HCT116 (cell line): ENCODE measurements around the gene AMDHD1. TPM values are rescaled to one million over a fixed set of nuclear protein-coding genes. Genes with fewer than 3 reads are reported as not detected.

Source experiments
- ATAC-seq: fragments of 200-7000 bp; cut with Tn5 transposase; 2 replicates; pipeline ENCODE4 v1.9.1; 2020; ENCODE audit warnings: mild to moderate bottlenecking, moderate library complexity
- BruUV-seq: library from RNA; stranded (reverse); fragments of 400-500 nt; replicated peaks from 2 replicates; lab custom pipeline; 2021; lab: Mats Ljungman, UMichigan
- CTCF ChIA-PET: fragments of 300-600 bp; sonication (Branson Sonifier 250); formaldehyde crosslinking; loops from one replicate; lab custom pipeline; 2021; ENCODE audit warnings: antibody characterized with exemption; lab: Charles Lee
- POLR2A ChIA-PET: fragments of 300-600, 350-600 bp; sonication (Branson Sonifier 250); formaldehyde crosslinking; loops from one replicate; lab custom pipeline; 2021; ENCODE audit warnings: antibody characterized with exemption; lab: Charles Lee
- RAD21 ChIA-PET, 2 experiments: fragments of 300-600 bp; sonication (Branson Sonifier 250); formaldehyde crosslinking; loops; one replicate each; lab custom pipeline; 2023; ENCODE audit warnings: low total read pairs in 2 of 2; ENCODE audit not compliant: uncharacterized antibody in 2 of 2, unreplicated experiment in 2 of 2, low non-redundant PET in 1 of 2; lab: Charles Lee
- DNase-seq: peaks from one replicate; pipeline ENCODE4 v3.0.0-alpha.2; 2010; ENCODE audit warnings: low read depth, low spot score
- H2AFZ ChIP-seq: fragments of 200-600 bp; shearing (Covaris generic), sonication (generic); 2 replicates; pipeline ENCODE4 v1.6.1; 2017; ENCODE audit warnings: low read depth, mixed run types, mixed read lengths, antibody characterized with exemption, low read length; ENCODE audit not compliant: poor library complexity, severe bottlenecking
- H3K27ac ChIP-seq: 2 replicates; pipeline ENCODE4 v1.5.1; 2012; ENCODE audit warnings: low read depth, low read length
- H3K27me3 ChIP-seq: fragments of 200-600 bp; sonication (generic); 2 replicates; pipeline ENCODE4 v1.6.1; 2016; ENCODE audit warnings: mixed run types, low read length, mixed read lengths; ENCODE audit not compliant: insufficient read depth
- H3K36me3 ChIP-seq, 2 experiments: fragments of 200-500 bp in 1 of 2; fragments of 200-600 bp in 1 of 2; sonication (Bioruptor generic) in 1 of 2; sonication (generic) in 1 of 2; 2 replicates each; pipeline versions ENCODE4 v1.5.1 to v1.6.1; 2014 to 2016; ENCODE audit warnings: low read length in 2 of 2, inconsistent platforms in 1 of 2, mixed read lengths in 1 of 2, mixed run types in 1 of 2; ENCODE audit not compliant: insufficient read depth in 2 of 2, control insufficient read depth in 1 of 2
- H3K4me1 ChIP-seq, 2 experiments: fragments of 200-600 bp in 1 of 2; sonication (generic) in 1 of 2; 2 replicates each; pipeline versions ENCODE4 v1.5.1 to v1.6.1; 2012 to 2017; ENCODE audit warnings: low read length in 2 of 2, inconsistent platforms in 1 of 2, mild to moderate bottlenecking in 1 of 2, mixed read lengths in 1 of 2, mixed run types in 1 of 2, moderate library complexity in 1 of 2; ENCODE audit not compliant: insufficient read depth in 2 of 2, control insufficient read depth in 1 of 2
- H3K4me2 ChIP-seq: fragments of 200-600 bp; sonication (generic); 2 replicates; pipeline ENCODE4 v1.6.1; 2017; ENCODE audit warnings: mixed run types, low read length, mixed read lengths
- H3K4me3 ChIP-seq, 2 experiments: fragments of 200-600 bp in 1 of 2; sonication (generic) in 1 of 2; replicated peaks in 1 of 2; 2 replicates each; pipeline ENCODE4 v1.5.1; 2011 to 2016; ENCODE audit warnings: low read length in 2 of 2, control low read depth in 1 of 2, low read depth in 1 of 2, mild to moderate bottlenecking in 1 of 2, mixed read lengths in 1 of 2, mixed run types in 1 of 2
- H3K79me2 ChIP-seq: fragments of 200-600 bp; sonication (generic); 2 replicates; pipeline ENCODE4 v1.6.1; 2017; ENCODE audit warnings: mild to moderate bottlenecking, mixed run types, low read length, moderate library complexity, mixed read lengths; ENCODE audit not compliant: insufficient read depth
- H3K9ac ChIP-seq: fragments of 200-600 bp; sonication (generic); 2 replicates; pipeline ENCODE4 v1.6.1; 2016; ENCODE audit warnings: low read length, mixed read lengths
- H3K9me2 ChIP-seq: fragments of 200-600 bp; sonication (generic), shearing (Covaris generic); 2 replicates; pipeline ENCODE4 v1.6.1; 2017; ENCODE audit warnings: mixed run types, mild to moderate bottlenecking, moderate library complexity; ENCODE audit not compliant: insufficient read depth
- H3K9me3 ChIP-seq, 2 experiments: fragments of 200-500 bp in 1 of 2; fragments of 200-600 bp in 1 of 2; sonication (Bioruptor generic) in 1 of 2; sonication (generic) in 1 of 2; 2 replicates each; pipeline ENCODE4 v1.6.1; 2014 to 2017; ENCODE audit warnings: low read length in 2 of 2, mixed read lengths in 2 of 2, inconsistent platforms in 1 of 2, low read depth in 1 of 2, mild to moderate bottlenecking in 1 of 2, mixed run types in 1 of 2, moderate library complexity in 1 of 2; ENCODE audit not compliant: control insufficient read depth in 1 of 2, insufficient read depth in 1 of 2
- H4K20me1 ChIP-seq: fragments of 200-600 bp; sonication (generic), shearing (Covaris generic); 2 replicates; pipeline ENCODE4 v1.6.1; 2017; ENCODE audit warnings: mixed run types, mild to moderate bottlenecking, moderate library complexity; ENCODE audit not compliant: insufficient read depth
- CEBPB ChIP-seq: IDR thresholded peaks from 2 replicates; pipeline ENCODE4 v1.6.1; 2012; ENCODE audit warnings: low read depth
- CTCF ChIP-seq, 3 experiments: fragments of 200-600 bp in 1 of 3; sonication (generic) in 1 of 3; IDR thresholded peaks in 2 of 3; conservative IDR thresholded peaks in 1 of 3; 2 replicates each; pipeline ENCODE4 v1.5.1; 2012 to 2017; ENCODE audit warnings: low read depth in 2 of 3, low read length in 2 of 3, antibody characterized with exemption in 1 of 3, borderline replicate concordance in 1 of 3, control low read depth in 1 of 3, mild to moderate bottlenecking in 1 of 3, mixed read lengths in 1 of 3, mixed run types in 1 of 3, moderate library complexity in 1 of 3; ENCODE audit not compliant: insufficient read depth in 1 of 3
- EGR1 ChIP-seq: IDR thresholded peaks from 2 replicates; pipeline ENCODE4 v1.6.1; 2012; ENCODE audit warnings: low read depth
- ELF1 ChIP-seq: IDR thresholded peaks from 2 replicates; pipeline ENCODE4 v1.6.1; 2012; ENCODE audit warnings: low read depth, borderline replicate concordance
- EZH2 ChIP-seq: fragments of 200-600 bp; sonication (generic); IDR thresholded peaks from 2 replicates; pipeline ENCODE4 v1.6.1; 2017; ENCODE audit warnings: antibody characterized with exemption, mixed run types
- EZH2phosphoT487 ChIP-seq: fragments of 200-600 bp; IDR thresholded peaks from 2 replicates; pipeline ENCODE4 v1.6.1; 2018; ENCODE audit warnings: antibody characterized with exemption, borderline replicate concordance
- FOSL1 ChIP-seq: IDR thresholded peaks from 2 replicates; pipeline ENCODE4 v1.6.1; 2012; ENCODE audit warnings: low read depth
- POLR2A ChIP-seq: IDR thresholded peaks from 2 replicates; pipeline ENCODE4 v1.7.0; 2011; ENCODE audit warnings: borderline replicate concordance; ENCODE audit not compliant: insufficient read depth, insufficient read length; ENCODE audit errors: extremely low read depth
- POLR2AphosphoS5 ChIP-seq: IDR thresholded peaks from 2 replicates; pipeline ENCODE4 v1.6.1; 2011; ENCODE audit warnings: mild to moderate bottlenecking, low read depth, low read length, moderate library complexity
- RAD21 ChIP-seq: IDR thresholded peaks from 2 replicates; pipeline ENCODE4 v1.6.1; 2012; ENCODE audit warnings: low read depth, mild to moderate bottlenecking
- REST ChIP-seq: IDR thresholded peaks from 2 replicates; pipeline ENCODE4 v1.6.1; 2012; ENCODE audit warnings: low read depth
- SIN3A ChIP-seq: IDR thresholded peaks from 2 replicates; pipeline ENCODE4 v1.6.1; 2012; ENCODE audit warnings: low read depth
- SRF ChIP-seq: IDR thresholded peaks from 2 replicates; pipeline ENCODE4 v1.6.1; 2012; ENCODE audit warnings: low read depth
- TCF7L2 ChIP-seq: IDR thresholded peaks from 2 replicates; pipeline ENCODE4 v1.7.0; 2011; ENCODE audit warnings: borderline replicate concordance, inconsistent platforms; ENCODE audit not compliant: insufficient read depth, insufficient read length; ENCODE audit errors: extremely low read depth
- YY1 ChIP-seq: IDR thresholded peaks from 2 replicates; pipeline ENCODE4 v1.6.1; 2011; ENCODE audit warnings: low read length, low read depth, moderate library complexity, mild to moderate bottlenecking; ENCODE audit not compliant: insufficient replicate concordance; ENCODE audit errors: extremely low read depth
- ZFX ChIP-seq: fragments of 450-650 bp; IDR thresholded peaks from 2 replicates; pipeline ENCODE4 v1.6.1; 2017
- intact Hi-C: fragments of 100-400 bp; cut with micrococcal nuclease; formaldehyde crosslinking; loops from 2 replicates; pipeline ENCODE4 v1.10.0; 2022
- total RNA-seq: library from RNA; stranded (reverse); gene quantifications from one replicate; pipeline ENCODE4 v1.2.1, GENCODE V29; 2021; ENCODE audit not compliant: unreplicated experiment
- TF ChIP-seq, protein P1 (sequence below): IDR thresholded peaks from 2 replicates; pipeline ENCODE4 v1.6.1; 2012
- TF ChIP-seq, protein P2 (sequence below): IDR thresholded peaks from 2 replicates; pipeline ENCODE4 v1.6.1; 2011; ENCODE audit warnings: mild to moderate bottlenecking, low read length, moderate library complexity; ENCODE audit not compliant: insufficient replicate concordance; ENCODE audit errors: extremely low read depth
- TF ChIP-seq, protein P3 (sequence below): IDR thresholded peaks from 2 replicates; pipeline ENCODE4 v1.6.1; 2012

The AMDHD1 gene
- total RNA-seq, 1 experiment from 2014 or later: 3.0 TPM

GRCh38 chr12:95966287-95966870, 23.2 kb downstream of the AMDHD1 start:
- BruUV-seq: no TSS peak
- TF ChIP-seq CEBPB (no peak), TCF7L2 (no peak), FOSL1 (no peak), EGR1 (no peak), REST (no peak), YY1 (no peak), POLR2A (no peak), ELF1 (no peak), ZFX (no peak), EZH2phosphoT487 (no peak), POLR2AphosphoS5 (no peak), RAD21 (no peak), SRF (no peak), EZH2 (no peak), SIN3A (no peak), CTCF (IDR thresholded peaks at IDR 0.05 in 2 of 3, conservative IDR thresholded peaks at IDR 0.05 in 1 of 3; ENCODE audit: borderline replicate concordance in 1 of 3, insufficient read depth in 1 of 3, low read depth in 2 of 3, low read length in 2 of 3) (no peak)
- TF ChIP-seq, protein P1, sequence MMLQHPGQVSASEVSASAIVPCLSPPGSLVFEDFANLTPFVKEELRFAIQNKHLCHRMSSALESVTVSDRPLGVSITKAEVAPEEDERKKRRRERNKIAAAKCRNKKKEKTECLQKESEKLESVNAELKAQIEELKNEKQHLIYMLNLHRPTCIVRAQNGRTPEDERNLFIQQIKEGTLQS: no peak
- TF ChIP-seq, protein P2, sequence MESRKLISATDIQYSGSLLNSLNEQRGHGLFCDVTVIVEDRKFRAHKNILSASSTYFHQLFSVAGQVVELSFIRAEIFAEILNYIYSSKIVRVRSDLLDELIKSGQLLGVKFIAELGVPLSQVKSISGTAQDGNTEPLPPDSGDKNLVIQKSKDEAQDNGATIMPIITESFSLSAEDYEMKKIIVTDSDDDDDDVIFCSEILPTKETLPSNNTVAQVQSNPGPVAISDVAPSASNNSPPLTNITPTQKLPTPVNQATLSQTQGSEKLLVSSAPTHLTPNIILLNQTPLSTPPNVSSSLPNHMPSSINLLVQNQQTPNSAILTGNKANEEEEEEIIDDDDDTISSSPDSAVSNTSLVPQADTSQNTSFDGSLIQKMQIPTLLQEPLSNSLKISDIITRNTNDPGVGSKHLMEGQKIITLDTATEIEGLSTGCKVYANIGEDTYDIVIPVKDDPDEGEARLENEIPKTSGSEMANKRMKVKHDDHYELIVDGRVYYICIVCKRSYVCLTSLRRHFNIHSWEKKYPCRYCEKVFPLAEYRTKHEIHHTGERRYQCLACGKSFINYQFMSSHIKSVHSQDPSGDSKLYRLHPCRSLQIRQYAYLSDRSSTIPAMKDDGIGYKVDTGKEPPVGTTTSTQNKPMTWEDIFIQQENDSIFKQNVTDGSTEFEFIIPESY: no peak
- TF ChIP-seq, protein P3, sequence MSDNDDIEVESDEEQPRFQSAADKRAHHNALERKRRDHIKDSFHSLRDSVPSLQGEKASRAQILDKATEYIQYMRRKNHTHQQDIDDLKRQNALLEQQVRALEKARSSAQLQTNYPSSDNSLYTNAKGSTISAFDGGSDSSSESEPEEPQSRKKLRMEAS: no peak
- ChIA-PET RAD21 (no interaction called here), POLR2A (interaction anchor here (1.1 kb wide), 1 partner anchor 10 kb away, joined by 3 read pairs; no protein-coding TSS in a partner anchor), CTCF (no interaction called here)
- no peak overlapping the region for H2AFZ ChIP-seq
- H3K36me3 ChIP-seq: 0 out of 4 replicates have a peak, but pooled peaks cover 0 to 2% of the 10 kb centered on the region in 2 experiments
- H3K4me2 ChIP-seq: no peak overlapping the region
- H3K4me3 ChIP-seq: no peak overlapping the region
- intact Hi-C loops: no loop called here
- H3K4me1 ChIP-seq: no peaks in the 10 kb centered on the region
- DNase-seq: no peak
- no peaks in the 10 kb centered on the region for H3K9me2 ChIP-seq
- no peak overlapping the region for H3K27ac ChIP-seq
- no peak for ATAC-seq
- H3K9me3 ChIP-seq: no peaks in the 10 kb centered on the region
- no peak overlapping the region for H3K9ac ChIP-seq
- H3K79me2 ChIP-seq: no peaks in the 10 kb centered on the region
- no peaks in the 10 kb centered on the region for H3K27me3 ChIP-seq
- no peaks in the 10 kb centered on the region for H4K20me1 ChIP-seq
